HG02763 (cell line): ENCODE data around the gene PDZD4.

ENCODE experiments used
- ATAC-seq: cut with Tn5 transposase; IDR thresholded peaks from one replicate; pipeline ENCODE4 v1.9.1; 2021; ENCODE audit warnings: mild to moderate bottlenecking, moderate library complexity; ENCODE audit not compliant: unreplicated experiment

Gene PDZD4

GRCh38 chrX:153774576-153775292, 55.6 kb downstream of the PDZD4 start:
- ATAC-seq: no peak

GRCh38 chrX:153773741-153774575, 56.4 kb downstream of the PDZD4 start:
- no peak for ATAC-seq

GRCh38 chrX:153773218-153773611, 57.1 kb downstream of the PDZD4 start:
- ATAC-seq: no peak

- ATAC-seq: no peak
These were observed 57.8 kb downstream of the PDZD4 start for GRCh38 chrX:153772316-153773217.

GRCh38 chrX:153771415-153772315, 58.7 kb downstream of the PDZD4 start:
- ATAC-seq: no peak

- no peak for ATAC-seq
These were observed 59.5 kb downstream of the PDZD4 start for GRCh38 chrX:153770601-153771414.

GRCh38 chrX:153769865-153770600, 60.3 kb downstream of the PDZD4 start:
- ATAC-seq: no peak

- ATAC-seq: no peak
These were observed 61.0 kb downstream of the PDZD4 start for GRCh38 chrX:153769158-153769864.

- ATAC-seq: no peak
These were observed 61.8 kb downstream of the PDZD4 start for GRCh38 chrX:153768311-153769157.

GRCh38 chrX:153767674-153768055, 62.7 kb downstream of the PDZD4 start:
- ATAC-seq: no peak

- no peak for ATAC-seq
These were observed 63.3 kb downstream of the PDZD4 start for GRCh38 chrX:153766871-153767673.

GRCh38 chrX:153766098-153766817, 64.1 kb downstream of the PDZD4 start:
- ATAC-seq: no peak

- ATAC-seq: no peak
These were observed 64.9 kb downstream of the PDZD4 start for GRCh38 chrX:153765138-153766079.

GRCh38 chrX:153764786-153765137, 65.6 kb downstream of the PDZD4 start:
- ATAC-seq: no peak
